HG02763 (cell line): ENCODE measurements around the gene TRMT1.

Source experiments
- ATAC-seq: cut with Tn5 transposase; IDR thresholded peaks from one replicate; pipeline ENCODE4 v1.9.1; 2021; ENCODE audit warnings: mild to moderate bottlenecking, moderate library complexity; ENCODE audit not compliant: unreplicated experiment

TRMT1 gene

GRCh38 chr19:13092606-13093235, 23.8 kb downstream of the TRMT1 start:
- ATAC-seq: no peak

DNA sequence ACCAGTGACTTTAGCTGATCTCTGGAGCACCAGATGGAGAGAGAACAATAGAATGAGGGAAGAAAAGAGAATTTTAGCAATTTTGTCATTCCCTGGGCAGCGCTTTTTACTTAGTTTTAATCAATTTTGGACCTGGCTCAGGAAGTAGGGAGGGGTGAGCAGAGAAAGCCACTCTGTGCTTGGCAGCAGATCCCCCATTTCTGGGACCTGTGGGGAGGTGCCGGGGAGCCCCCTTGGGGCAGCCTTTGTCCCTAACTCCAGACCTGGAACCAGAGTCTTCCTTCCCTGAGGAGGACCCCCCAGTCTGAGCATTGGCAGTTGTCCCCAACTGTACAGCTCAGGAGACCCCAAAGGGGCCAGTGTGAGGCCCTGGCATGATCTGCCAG, 24.4 kb downstream of the TRMT1 start:
- ATAC-seq: no peak

- ATAC-seq: no peak
Observed at GRCh38 chr19:13091400-13092157, 25.0 kb downstream of the TRMT1 start.

- no peak for ATAC-seq
Observed at GRCh38 chr19:13090511-13091231, 25.9 kb downstream of the TRMT1 start.

- ATAC-seq: no peak
Observed at GRCh38 chr19:13089857-13090507, 26.6 kb downstream of the TRMT1 start.

DNA sequence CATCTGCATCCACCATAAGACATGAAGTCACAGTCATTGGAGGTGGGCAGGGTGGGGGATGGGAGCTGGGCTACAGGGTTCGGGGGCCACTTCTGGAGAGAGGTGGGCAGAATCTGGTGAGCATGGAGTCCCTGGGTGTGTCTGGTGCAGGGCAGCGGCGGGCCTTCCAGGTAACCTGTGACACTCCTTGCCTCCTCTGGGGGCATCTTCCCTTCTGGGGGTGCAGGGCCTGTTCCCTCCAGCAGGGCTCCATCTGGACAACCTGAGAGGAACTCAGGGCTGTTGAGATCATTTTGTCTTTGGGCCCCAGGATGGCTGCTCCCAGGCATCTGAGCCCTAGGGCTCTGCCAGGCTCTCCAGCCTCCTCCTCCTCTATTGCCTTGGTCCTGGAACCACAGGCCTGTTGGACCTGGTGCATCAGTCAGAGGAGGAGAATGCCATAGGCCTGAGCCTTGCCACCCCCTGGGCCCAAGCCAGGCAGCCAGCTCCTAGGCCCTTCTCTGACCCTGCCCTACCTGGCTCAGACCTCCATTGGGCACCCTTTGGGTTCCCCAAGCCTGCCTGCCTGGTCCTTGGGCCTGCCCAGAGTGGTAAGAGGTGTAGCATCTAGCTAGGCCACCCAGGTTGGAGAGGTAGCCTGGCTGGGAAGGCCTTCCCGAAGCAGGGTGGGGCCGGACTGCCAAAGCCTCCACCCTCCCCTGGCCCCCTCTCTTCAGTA, 27.2 kb downstream of the TRMT1 start:
- no peak for ATAC-seq

DNA sequence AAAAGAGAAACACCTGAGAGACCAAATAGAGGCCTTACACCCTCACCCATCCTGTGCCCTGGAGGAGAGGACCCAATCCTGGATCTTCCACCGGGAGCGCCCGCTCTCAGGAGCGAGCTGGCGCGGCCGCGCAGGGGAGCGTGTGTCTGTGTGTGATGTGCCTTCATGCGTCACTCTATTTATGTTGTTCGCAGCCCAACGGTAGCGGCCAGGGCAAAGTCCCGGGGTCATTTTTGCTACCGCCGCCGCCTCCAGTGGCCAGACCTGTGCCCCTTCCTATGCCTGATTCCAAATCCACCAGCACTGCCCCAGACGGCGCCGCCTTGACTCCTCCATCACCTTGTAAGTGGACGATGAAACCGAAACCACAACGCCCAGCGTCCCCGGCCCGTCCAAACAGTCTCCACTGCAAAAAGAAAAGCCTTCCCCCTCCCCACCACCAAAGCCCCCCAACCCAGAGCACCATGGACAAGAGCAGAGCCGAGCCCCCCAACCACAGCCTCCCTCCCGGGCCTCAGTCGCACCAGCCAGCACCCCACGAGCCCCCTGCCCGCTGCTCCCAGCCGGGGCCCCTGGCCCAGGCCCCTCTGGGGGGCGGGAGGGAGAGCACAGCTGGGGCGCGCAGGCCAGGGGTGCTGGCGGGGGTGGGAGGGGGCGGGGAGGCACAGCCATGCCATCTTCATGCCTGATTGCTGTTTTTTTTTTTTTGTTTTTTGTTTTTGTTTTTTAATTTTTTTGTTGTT, 28.6 kb downstream of the TRMT1 start:
- ATAC-seq: no peak

DNA sequence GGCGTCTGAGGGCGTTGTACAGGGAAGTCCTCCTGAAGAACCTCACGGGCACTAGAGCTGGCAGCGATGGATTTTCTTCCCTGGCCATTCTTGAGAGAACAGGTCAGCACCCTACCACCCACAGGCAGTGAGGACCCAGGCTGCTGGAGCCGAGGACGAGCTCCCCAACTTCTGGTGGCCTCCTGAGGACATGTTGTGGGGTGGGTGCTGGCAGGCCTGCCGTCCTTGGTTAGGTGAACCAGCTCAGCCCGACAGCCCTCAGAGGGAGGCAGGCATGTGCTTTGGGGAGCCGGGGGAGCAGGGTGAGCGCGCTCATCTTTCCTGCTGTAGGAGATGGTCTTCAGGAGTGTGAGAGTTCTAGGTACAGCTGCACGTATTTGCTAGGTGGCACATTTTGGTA, 29.2 kb downstream of the TRMT1 start:
- no peak for ATAC-seq

DNA sequence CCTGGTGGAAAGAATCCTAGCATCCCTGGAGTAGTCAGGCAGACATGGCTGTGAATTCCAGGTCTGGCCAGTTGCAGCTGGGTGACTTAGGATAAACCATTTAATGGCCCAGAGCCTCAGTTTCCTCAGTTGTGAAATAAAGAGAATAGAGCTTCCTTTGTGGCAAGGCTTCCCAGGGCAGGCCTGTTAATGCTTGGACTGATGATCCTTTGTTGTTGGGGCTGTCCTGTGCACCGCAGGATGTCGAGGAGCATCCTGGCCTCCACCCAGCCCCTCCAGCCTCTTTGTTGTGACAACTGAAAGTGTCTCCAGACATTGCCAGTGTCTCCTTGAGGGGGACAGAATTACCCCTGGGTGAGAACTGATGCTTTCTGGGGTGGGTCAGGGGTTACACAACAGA, 30.2 kb downstream of the TRMT1 start:
- ATAC-seq: no peak

DNA sequence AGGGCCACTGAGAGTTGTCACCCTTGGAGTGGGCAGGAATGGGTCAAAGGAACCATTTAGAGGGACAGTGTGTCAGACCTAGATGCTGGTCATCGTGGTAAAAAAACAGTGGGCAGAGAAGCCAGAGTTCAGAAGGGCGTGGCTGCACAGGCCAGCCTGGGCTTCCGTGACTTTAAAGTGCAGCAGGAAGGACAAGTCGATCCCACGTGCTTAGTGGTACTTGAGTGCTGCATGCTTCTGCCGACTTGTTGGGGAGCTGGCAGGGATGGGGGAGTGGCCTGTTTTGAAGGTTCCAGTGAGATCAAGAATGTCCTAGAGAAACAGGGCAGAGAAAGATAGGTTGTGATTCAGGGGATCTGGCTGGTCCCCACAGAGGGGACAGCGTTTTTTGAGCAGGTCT, 30.9 kb downstream of the TRMT1 start:
- no peak for ATAC-seq

GRCh38 chr19:13083627-13084026, 32.9 kb downstream of the TRMT1 start:
- no peak for ATAC-seq

DNA sequence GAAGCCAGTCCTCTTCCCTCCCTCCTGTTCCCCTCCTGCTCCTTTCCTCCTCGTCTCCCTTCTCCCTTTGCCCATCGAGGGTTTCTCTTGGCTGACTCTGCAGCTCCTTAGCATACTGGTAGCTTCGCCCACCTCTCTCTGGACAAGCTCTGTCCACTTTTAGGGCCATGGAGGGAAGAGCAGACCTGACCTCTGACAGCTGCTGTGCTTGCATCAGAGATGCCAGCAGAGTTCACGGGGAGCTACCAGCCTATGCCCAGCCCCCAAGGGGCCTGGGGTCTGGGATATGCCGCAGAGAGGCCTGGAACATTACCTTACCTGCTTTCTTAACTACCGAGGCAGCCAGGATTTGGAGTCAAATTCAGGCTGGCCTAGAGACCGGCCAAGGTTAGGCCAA, 33.5 kb downstream of the TRMT1 start:
- ATAC-seq: no peak

DNA sequence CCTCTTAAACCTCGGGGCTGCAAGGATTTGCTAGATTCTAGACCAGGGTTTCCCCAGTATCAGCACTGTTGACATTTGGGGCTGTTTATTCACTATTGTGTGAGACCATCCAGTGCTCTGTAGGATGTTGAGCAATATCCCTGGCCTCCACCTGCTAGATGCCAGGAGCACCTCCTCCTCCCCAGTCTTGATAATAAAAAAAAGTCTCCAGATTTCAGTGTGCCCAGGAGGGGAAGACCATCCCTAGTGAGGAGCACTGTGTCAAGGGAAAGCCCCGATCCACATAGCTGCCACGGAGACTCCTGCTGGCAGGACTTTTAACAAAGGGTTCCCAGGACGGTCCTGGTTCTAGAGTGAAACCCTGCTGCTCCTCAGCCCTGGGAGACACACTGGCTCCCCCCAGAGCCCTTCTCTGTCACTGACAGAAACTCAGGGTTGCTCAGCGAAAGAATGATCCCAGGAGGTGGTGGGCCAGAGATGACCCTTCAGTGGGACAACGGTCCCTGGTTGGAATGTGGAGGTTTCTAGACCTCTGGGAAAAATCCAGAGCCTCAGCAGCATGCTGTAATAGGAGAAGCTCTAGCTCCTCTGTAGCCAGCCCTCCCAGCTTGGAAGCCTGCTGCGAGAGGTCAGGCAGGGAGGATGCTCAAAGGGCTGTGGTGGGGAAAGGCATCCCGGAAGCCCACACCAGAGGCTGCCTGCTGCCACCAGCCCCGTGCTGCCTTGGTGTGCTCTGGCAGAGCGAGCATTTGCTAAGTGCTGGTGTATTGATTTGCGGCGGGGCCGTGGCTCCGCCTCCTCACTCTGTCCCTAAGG, 34.1 kb downstream of the TRMT1 start:
- no peak for ATAC-seq

- no peak for ATAC-seq
Observed at GRCh38 chr19:13079542-13079986, 37.0 kb downstream of the TRMT1 start.

DNA sequence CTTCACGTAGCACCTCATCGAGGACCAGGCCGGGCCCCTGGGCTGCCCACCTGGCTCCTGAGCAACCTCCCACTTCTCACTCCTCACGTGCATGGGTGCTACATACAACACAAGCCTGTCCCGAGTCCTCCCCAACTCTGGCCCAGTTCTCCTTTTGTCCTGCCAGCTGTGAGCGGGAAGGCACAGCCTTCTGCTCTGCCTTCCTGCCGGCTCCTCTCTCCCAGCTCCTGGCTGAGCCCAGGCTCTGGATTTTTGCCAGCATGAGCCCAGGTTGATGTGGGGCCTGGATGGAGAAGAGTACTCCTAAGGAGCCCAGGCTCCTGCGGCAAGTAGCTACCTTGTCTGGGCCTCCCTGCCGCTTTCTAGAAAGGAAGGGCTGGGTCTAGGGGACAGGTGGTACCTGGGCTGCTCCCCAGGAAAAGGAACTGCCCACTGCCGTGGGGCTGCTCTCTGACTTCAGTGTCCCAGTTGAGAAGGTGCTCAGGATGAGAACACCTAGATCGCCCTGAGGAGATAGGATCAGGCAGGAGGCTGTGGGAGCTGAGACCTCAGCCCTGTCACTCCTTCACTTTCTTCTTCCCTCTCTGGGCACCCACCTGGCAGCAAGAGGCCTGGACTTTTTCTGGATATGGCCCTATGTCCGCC, 37.5 kb downstream of the TRMT1 start:
- no peak for ATAC-seq

DNA sequence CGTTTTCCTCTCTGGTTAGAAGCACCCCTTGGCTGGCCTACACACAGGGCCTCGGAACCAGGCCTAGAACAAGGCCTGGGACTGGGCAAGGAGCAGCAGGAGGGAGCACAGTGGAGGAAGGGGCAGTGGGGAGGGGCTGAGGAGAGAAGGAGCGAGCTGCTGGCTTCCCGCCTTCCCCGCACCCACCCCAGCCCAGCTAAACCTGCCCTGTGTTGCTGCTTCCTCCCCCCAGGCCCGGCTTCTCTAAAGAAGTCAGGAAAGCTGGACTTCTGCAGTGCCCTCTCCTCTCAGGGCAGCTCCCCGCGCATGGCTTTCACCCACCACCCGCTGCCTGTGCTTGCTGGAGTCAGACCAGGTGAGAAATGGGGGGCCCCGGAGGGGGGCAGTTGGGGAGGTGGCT, 38.2 kb downstream of the TRMT1 start:
- no peak for ATAC-seq

- no peak for ATAC-seq
Observed at GRCh38 chr19:13077240-13077639, 39.3 kb downstream of the TRMT1 start.

DNA sequence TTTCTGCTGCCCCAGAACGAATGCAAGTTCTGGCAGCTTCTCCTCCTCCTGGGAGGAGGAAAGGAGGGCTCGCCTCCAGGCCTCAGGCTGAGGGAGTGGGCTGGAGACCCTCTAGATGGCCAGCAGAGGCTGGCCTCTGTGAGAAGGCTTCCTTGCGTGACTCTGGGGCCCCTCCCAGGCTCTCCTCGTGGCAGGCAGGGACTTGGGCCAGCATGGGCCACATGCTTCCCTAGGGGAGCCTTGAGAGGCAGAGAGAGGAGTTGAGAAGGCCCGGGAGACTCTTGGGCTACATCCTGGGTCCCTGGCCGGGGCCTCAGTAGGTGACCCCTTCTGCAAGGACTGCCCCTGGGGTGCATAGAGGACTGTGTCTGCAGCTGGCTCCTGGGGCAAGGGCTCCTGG, 39.8 kb downstream of the TRMT1 start:
- ATAC-seq: no peak

DNA sequence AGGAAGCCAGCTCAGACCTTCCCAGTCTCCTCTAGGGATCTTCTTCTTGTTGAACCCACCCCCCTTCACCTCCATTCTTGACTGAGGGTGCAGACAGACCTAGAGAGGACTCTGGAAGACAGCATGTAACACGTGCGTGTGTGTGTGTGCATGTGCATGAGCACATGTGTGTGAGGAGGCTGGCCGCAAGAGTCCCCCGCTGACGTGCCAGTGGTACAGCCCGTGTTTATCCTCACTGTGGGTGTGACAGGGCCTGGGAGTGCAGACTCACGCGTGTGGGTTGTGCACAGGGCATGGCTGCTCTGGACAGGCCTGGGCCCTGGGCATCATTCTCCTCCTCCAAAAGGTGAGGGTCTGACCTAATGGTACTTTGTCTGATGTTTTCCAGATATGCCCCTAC, 40.2 kb downstream of the TRMT1 start:
- ATAC-seq: no peak
